Measurements from ENCODE around the gene NCOA3. TPM values are rescaled to one million over a fixed set of nuclear protein-coding genes. Genes with fewer than 3 reads are reported as not detected.
"Not testable (repeated sequence)": the region's sequence is repeated elsewhere in the genome, so short reads cannot be mapped to it uniquely, and the experiment has no call there.

Gene NCOA3
- total RNA-seq, 2 experiments from 2014 or later = 48.3 to 53.2 TPM

DNA sequence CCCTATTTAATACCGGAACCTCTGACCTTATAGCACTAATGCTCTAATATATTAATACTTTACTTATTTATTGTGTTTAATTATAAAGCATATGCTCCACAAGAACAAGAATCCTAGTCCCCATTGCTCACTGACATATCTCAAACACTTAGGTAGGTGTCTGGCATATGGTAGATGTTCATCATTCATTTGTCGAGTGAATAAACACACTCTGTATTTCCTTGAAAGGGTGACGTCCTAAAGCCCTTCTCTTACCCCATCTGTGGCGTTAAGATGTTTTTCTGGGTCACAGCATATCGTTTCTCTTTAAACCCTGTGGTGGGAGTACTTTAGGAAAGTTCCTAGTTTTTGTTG is 45.3 kb downstream of the NCOA3 start:
- Mint-ChIP-seq H3K27ac (no peak overlapping the region), H3K27me3 (ENCODE audit: low read depth) (no peaks in the 10 kb centered on the region), H3K9me3 (no peaks in the 10 kb centered on the region), H3K4me1 (ENCODE audit: low read depth) (peaks cover 66% of the 10 kb centered on the region), H3K36me3 (ENCODE audit: low read depth) (peaks cover 14% of the 10 kb centered on the region), H3K4me3 (no peak overlapping the region)
- CTCF ChIA-PET = no interaction called here
- no peak for DNase-seq
- intact Hi-C loops (cut with micrococcal nuclease) = no loop called here

DNA sequence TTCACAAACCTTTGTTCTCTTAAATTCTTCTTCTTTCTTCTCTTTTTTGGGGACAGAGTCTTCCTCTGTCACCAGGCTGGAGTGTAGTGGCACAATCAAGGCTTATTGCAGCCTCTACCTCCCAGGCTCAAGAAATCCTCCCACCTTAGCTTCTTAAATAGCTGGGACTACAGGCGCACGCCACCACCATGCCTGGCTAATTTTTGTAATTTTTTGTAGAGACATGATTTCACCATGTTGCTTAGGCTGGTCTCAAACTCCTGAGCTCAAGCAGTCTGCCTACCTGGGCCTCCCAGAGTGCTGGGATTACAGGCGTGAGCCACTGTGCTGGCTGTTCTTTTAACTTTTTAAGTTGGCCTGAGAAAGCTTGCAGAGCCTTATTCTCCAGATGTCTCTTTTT is 48.0 kb downstream of the NCOA3 start:
- H3K27me3 Mint-ChIP-seq (ENCODE audit: low read depth) = no peaks in the 10 kb centered on the region
- no peak overlapping the region for H3K4me3 Mint-ChIP-seq
- intact Hi-C loops (cut with micrococcal nuclease) = no loop called here
- H3K27ac Mint-ChIP-seq = peak overlapping the region; percentile 36
- peaks cover 3% of the 10 kb centered on the region for H3K9me3 Mint-ChIP-seq
- DNase-seq = no peak
- peaks cover 18% of the 10 kb centered on the region for H3K36me3 Mint-ChIP-seq (ENCODE audit: low read depth)
- CTCF ChIA-PET = interaction anchor here (0.7 to 1.0 kb wide), 2 partner anchors 34 to 144 kb away, joined by 3 read pairs; no protein-coding TSS in a partner anchor
- H3K4me1 Mint-ChIP-seq (ENCODE audit: low read depth) = peaks cover 46% of the 10 kb centered on the region

DNA sequence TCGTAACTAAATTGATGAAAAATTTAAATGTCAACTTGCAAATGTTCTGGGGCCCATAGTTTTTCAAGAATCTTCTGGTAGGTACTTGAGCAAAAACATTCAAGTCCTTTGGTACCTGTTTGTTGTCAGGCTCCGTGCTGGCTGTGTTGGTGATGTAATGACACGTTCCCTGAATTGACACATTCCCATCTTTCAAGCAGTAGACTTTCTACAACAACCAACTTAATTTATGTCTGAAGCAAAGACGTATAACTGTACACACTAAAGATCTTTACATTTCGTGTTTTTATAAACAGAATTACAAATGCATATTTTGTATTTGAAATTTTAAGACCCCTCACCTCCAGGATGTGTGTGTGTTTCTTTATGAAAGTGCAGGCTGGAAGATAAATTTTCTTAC is 49.5 kb downstream of the NCOA3 start:
- no peak for DNase-seq
- intact Hi-C loops (cut with micrococcal nuclease) = no loop called here
- H3K4me3 Mint-ChIP-seq = no peak overlapping the region
- peaks cover 39% of the 10 kb centered on the region for H3K4me1 Mint-ChIP-seq (ENCODE audit: low read depth)
- H3K36me3 Mint-ChIP-seq (ENCODE audit: low read depth) = peaks cover 14% of the 10 kb centered on the region
- H3K27ac Mint-ChIP-seq = no peak overlapping the region
- CTCF ChIA-PET = no interaction called here
- H3K27me3 Mint-ChIP-seq (ENCODE audit: low read depth) = no peaks in the 10 kb centered on the region
- H3K9me3 Mint-ChIP-seq = peaks cover 3% of the 10 kb centered on the region

DNA sequence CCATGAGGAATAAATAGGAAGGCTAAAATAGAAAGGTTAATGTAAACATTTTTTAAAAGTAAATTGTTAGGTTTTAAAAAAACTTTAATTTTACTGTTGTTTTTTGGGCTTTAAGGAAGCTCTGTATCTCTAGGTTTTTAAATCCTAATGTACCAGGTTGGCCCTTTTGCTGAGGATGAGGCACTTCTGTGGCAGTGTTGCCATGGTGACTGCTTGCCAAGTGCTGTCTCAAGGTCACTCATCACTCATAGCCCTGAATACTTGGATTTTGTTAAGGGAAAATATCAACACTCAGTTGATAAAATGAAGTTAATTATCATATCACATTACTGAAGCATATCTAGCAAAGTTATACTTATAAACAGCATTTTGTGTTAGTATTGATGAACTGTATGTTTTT is 50.2 kb downstream of the NCOA3 start:
- no peak overlapping the region for H3K27ac Mint-ChIP-seq
- peaks cover 41% of the 10 kb centered on the region for H3K4me1 Mint-ChIP-seq (ENCODE audit: low read depth)
- H3K9me3 Mint-ChIP-seq = peaks cover 3% of the 10 kb centered on the region
- peaks cover 11% of the 10 kb centered on the region for H3K36me3 Mint-ChIP-seq (ENCODE audit: low read depth)
- CTCF ChIA-PET = no interaction called here
- no peaks in the 10 kb centered on the region for H3K27me3 Mint-ChIP-seq (ENCODE audit: low read depth)
- intact Hi-C loops (cut with micrococcal nuclease) = no loop called here
- no peak overlapping the region for H3K4me3 Mint-ChIP-seq
- peak; percentile 27 for DNase-seq

DNA sequence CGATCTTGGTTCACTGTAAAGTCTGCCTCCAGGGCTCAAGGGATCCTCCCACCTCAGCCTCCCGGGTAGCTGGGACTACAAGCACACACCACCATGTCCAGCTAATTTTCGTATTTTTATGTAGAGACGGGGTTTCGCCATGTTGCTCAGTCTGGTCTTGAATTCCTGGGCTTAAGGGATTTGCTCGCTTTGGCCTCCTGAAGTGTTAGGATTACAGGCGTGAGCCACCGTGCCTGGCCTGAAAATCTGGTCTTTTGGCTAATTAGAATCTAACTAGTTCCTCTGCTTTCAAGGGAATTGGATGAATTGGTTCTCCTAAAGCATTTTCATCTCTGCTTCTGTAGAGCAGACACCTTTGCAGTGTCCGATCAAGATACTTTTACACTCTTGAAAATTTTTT is 51.3 kb downstream of the NCOA3 start:
- intact Hi-C loops (cut with micrococcal nuclease) = no loop called here
- H3K27ac Mint-ChIP-seq = no peak overlapping the region
- H3K4me3 Mint-ChIP-seq = no peak overlapping the region

DNA sequence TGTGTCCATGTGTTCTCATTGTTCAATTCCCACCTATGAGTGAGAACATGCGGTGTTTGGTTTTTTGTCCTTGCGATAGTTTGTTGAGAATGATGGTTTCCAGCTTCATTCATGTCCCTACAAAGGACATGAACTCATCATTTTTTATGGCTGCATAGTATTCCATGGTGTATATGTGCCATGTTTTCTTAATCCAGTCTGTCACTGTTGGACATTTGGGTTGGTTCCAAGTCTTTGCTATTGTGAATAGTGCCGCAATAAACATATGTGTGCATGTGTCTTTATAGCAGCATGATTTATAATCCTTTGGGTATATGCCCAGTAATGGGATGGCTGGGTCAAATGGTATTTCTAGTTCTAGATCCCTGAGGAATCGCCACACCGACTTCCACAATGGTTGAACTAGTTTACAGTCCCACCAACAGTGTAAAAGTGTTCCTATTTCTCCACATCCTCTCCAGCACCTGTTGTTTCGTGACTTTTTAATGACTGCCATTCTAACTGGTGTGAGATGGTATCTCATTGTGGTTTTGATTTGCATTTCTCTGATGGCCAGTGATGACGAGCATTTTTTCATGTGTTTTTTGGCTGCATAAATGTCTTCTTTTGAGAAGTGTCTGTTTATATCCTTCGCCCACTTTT is 52.0 kb downstream of the NCOA3 start:
- intact Hi-C loops (cut with micrococcal nuclease); H3K27ac Mint-ChIP-seq; H3K27me3 Mint-ChIP-seq (ENCODE audit: low read depth); H3K4me3 Mint-ChIP-seq; CTCF ChIA-PET; H3K9me3 Mint-ChIP-seq; DNase-seq: not testable (repeated sequence)
- Mint-ChIP-seq H3K36me3 (ENCODE audit: low read depth) (peaks cover 14% of the 10 kb centered on the region), H3K4me1 (ENCODE audit: low read depth) (peaks cover 50% of the 10 kb centered on the region)

More for the DNA sequence above, 51.3 kb downstream of the NCOA3 start:
- no peak for DNase-seq
- peaks cover 11% of the 10 kb centered on the region for H3K36me3 Mint-ChIP-seq (ENCODE audit: low read depth)
- H3K27me3 Mint-ChIP-seq (ENCODE audit: low read depth) = no peaks in the 10 kb centered on the region
- CTCF ChIA-PET = interaction anchor here (0.6 kb wide), 2 partner anchors 14 to 125 kb away, joined by 3 to 6 read pairs; no protein-coding TSS in a partner anchor
- H3K4me1 Mint-ChIP-seq (ENCODE audit: low read depth) = peaks cover 46% of the 10 kb centered on the region
- peaks cover 3% of the 10 kb centered on the region for H3K9me3 Mint-ChIP-seq

DNA sequence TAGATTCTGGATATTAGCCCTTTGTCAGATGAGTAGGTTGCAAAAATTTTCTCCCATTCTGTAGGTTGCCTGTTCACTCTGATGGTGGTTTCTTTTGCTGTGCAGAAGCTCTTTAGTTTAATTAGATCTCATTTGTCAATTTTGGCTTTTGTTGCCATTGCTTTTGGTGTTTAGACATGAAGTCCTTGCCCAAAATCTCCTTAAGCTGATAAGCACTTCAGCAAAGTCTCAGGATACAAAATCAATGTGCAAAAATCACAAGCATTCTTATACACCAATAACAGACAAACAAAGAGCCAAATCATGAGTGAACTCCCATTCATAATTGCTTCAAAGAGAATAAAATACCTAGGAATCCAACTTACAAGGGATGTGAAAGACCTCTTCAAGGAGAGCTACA is 52.6 kb downstream of the NCOA3 start:
- H3K9me3 Mint-ChIP-seq; H3K27ac Mint-ChIP-seq; DNase-seq; H3K27me3 Mint-ChIP-seq (ENCODE audit: low read depth); CTCF ChIA-PET; intact Hi-C loops (cut with micrococcal nuclease); H3K4me3 Mint-ChIP-seq: not testable (repeated sequence)
- H3K36me3 Mint-ChIP-seq (ENCODE audit: low read depth) = peaks cover 14% of the 10 kb centered on the region
- peaks cover 54% of the 10 kb centered on the region for H3K4me1 Mint-ChIP-seq (ENCODE audit: low read depth)

DNA sequence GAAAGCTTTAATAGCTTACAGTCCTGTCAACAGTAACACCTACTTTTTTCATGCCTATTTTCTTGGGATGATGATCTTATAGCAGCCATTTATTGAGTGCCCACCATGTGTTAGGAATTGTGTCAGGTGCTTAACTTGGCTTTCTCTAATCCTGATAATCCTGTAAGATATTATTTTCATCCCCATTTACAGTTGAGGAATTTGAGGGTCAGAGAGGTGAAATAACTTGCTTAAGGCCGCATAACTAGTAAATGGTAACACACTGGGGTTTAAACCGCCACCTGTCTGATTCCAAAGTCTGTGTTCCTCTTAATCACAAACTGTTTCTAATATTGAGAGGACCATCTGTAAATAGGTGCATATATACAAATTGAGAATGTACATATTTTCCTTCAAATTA is 55.5 kb downstream of the NCOA3 start:
- intact Hi-C loops (cut with micrococcal nuclease) = no loop called here
- no peak for DNase-seq
- CTCF ChIA-PET = no interaction called here
- H3K27ac Mint-ChIP-seq = no peak overlapping the region
- peaks cover 3% of the 10 kb centered on the region for H3K9me3 Mint-ChIP-seq
- H3K4me1 Mint-ChIP-seq (ENCODE audit: low read depth) = peaks cover 56% of the 10 kb centered on the region
- H3K36me3 Mint-ChIP-seq (ENCODE audit: low read depth) = peaks cover 8% of the 10 kb centered on the region
- H3K27me3 Mint-ChIP-seq (ENCODE audit: low read depth) = no peaks in the 10 kb centered on the region
- H3K4me3 Mint-ChIP-seq = no peak overlapping the region

DNA sequence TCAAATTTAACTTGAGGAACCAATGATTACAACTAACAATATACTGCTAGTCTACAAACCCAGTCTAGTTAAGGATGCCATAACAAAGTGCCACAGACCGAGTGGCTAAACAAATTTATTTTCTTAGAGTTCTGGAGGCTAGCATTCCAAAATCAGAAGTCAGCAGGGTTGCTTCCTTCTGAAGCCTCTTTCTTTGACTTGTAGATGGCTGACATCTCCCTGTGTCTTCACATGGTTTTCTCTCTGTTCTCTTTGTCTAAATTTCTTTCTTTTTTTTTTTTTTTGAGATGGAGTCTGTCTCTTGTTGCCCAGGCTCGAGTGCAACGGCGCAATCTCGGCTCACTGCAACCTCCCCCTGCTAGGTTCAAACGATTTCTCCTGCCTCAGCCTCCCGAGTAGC is 56.1 kb downstream of the NCOA3 start:
- intact Hi-C loops (cut with micrococcal nuclease) = no loop called here
- Mint-ChIP-seq H3K4me3 (no peak overlapping the region), H3K27ac (no peak overlapping the region), H3K9me3 (peaks cover 3% of the 10 kb centered on the region), H3K4me1 (ENCODE audit: low read depth) (peaks cover 59% of the 10 kb centered on the region), H3K36me3 (ENCODE audit: low read depth) (peaks cover 10% of the 10 kb centered on the region), H3K27me3 (ENCODE audit: low read depth) (no peaks in the 10 kb centered on the region)
- CTCF ChIA-PET = no interaction called here
- DNase-seq = no peak

DNA sequence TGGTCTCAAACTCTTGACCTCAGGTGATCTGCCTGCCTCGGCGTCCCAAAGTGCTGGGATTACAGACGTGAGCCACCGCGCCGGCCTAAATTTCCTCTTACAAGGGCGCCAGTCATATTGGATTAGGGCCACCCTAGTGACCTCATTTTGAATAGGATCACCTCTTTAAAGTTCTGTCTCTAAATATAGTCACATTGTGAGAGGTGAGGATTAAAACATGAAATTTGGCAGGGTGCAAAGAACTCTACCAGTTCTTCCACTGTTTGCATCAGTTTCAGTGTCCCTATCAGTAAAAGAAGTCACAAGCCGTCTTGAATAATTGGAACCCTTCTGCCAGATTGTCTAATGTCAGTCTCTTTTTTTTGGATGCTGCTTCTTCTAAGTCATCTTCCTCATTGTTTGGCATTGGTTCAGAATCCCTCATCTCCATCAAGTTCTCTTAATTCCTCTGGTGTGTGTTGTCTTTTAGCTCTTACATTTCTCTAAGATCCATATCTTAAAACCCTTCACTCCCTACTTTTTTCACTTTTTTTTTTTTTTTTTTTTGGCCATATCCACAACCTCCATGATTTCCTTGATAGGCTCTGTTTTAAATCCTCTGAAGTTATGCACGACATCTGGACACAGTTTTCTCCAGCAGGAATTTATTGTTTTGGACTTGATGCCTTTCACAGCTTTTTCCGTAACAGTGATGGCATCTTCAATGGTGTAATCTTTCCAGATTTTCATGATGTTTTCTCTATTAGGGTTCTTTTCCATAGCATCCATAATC is 56.8 kb downstream of the NCOA3 start:
- H3K4me1 Mint-ChIP-seq (ENCODE audit: low read depth) = peaks cover 63% of the 10 kb centered on the region
- H3K36me3 Mint-ChIP-seq (ENCODE audit: low read depth) = peaks cover 12% of the 10 kb centered on the region
- H3K4me3 Mint-ChIP-seq = no peak overlapping the region
- intact Hi-C loops (cut with micrococcal nuclease) = no loop called here
- CTCF ChIA-PET = no interaction called here
- H3K27me3 Mint-ChIP-seq (ENCODE audit: low read depth) = no peaks in the 10 kb centered on the region
- H3K9me3 Mint-ChIP-seq = peaks cover 3% of the 10 kb centered on the region
- H3K27ac Mint-ChIP-seq = no peak overlapping the region
- DNase-seq = no peak

DNA sequence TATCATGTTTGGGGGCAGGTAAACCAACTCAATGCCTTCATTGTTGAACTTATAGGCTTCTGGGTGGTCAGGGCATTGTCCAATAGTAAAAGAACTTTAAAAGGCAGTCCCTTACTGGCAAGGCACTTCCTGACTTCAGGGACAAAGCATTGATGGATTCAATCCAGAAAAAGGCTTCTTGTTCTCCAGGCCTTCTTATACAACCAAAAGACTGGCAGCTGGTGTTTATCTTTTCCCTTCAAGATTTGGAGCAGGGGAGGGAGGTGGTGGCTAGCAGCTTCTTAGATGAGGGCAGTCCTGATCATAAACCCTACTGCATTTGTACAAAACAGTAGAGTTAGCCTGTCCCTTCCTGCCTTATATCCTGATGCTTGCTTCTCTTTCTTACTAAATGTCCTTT is 57.5 kb downstream of the NCOA3 start:
- Mint-ChIP-seq H3K36me3 (ENCODE audit: low read depth) (peaks cover 12% of the 10 kb centered on the region), H3K4me1 (ENCODE audit: low read depth) (peaks cover 67% of the 10 kb centered on the region), H3K4me3 (no peak overlapping the region), H3K27ac (no peak overlapping the region), H3K27me3 (ENCODE audit: low read depth) (no peaks in the 10 kb centered on the region), H3K9me3 (peaks cover 3% of the 10 kb centered on the region)
- no peak for DNase-seq
- intact Hi-C loops (cut with micrococcal nuclease) = no loop called here
- CTCF ChIA-PET = no interaction called here

DNA sequence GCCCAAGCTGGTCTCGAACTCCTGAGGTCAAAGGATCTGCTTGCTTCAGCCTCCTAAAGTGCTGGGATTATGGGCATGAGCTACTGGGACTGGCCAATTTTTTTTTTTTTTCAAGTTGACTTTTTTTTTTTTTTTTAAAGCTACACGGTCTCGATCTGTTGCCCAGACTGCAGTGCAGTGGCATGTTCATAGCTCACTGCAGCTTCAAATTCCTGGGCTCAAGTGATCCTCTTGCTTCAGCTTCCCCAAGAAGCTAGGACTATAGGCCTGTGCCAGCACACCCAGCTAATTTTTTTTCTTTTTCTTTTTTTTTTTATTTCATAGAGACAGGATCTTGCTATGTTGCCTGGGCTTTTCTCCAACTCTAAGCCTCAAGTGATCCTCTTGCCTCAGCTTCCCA is 59.5 kb downstream of the NCOA3 start:
- peak overlapping the region; percentile 37 for H3K27ac Mint-ChIP-seq
- DNase-seq = no peak
- no peaks in the 10 kb centered on the region for H3K27me3 Mint-ChIP-seq (ENCODE audit: low read depth)
- CTCF ChIA-PET = interaction anchor here (0.6 to 1.0 kb wide), 4 partner anchors 30 to 311 kb away, joined by 3 to 5 read pairs (median 5); partner anchors contain the start of gene NCOA3
- peaks cover 76% of the 10 kb centered on the region for H3K4me1 Mint-ChIP-seq (ENCODE audit: low read depth)
- H3K9me3 Mint-ChIP-seq = no peaks in the 10 kb centered on the region
- intact Hi-C loops (cut with micrococcal nuclease) = loop anchor here (5.0 kb wide), 1 partner anchor 54 kb away; no protein-coding TSS in a partner anchor
- no peak overlapping the region for H3K4me3 Mint-ChIP-seq
- peaks cover 10% of the 10 kb centered on the region for H3K36me3 Mint-ChIP-seq (ENCODE audit: low read depth)

All from activated naive CD4-positive, alpha-beta T cell treated with anti-CD3 and anti-CD28 coated beads for 36 hours (primary cell).